GM18526 (cell line): Measurements from ENCODE around the gene SETD1A.

Experiments used
- POLR2A ChIP-seq: IDR thresholded peaks from 3 replicates; pipeline ENCODE4 v1.6.1; 2011; ENCODE audit not compliant: insufficient read length; ENCODE audit errors: extremely low read depth

Gene SETD1A

DNA sequence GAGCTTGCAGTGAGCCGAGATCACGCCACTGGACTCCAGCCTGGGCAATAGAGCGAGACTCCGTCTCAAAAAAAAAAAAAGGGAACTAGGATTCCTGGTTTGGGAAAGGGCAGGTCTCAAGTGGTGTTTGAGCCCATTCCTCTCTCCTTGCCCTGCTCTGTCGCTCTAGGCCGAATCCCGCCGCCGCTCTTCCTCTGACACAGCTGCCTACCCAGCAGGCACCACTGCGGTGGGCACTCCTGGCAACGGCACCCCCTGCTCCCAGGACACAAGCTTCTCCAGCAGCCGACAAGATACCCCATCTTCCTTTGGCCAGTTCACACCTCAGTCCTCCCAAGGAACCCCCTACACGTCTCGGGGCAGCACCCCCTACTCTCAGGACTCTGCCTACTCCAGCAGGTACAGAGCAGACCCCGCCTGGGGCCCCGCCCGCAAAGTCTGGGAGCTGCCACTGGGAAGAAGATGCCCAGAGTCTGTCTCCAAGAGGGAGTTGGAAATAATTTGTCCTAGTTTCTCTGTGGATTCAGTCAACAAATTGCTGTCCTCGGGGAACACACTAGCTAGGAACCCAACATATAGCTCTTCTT is 6.5 kb downstream of the SETD1A start:
- TF ChIP-seq POLR2A = no peak

DNA sequence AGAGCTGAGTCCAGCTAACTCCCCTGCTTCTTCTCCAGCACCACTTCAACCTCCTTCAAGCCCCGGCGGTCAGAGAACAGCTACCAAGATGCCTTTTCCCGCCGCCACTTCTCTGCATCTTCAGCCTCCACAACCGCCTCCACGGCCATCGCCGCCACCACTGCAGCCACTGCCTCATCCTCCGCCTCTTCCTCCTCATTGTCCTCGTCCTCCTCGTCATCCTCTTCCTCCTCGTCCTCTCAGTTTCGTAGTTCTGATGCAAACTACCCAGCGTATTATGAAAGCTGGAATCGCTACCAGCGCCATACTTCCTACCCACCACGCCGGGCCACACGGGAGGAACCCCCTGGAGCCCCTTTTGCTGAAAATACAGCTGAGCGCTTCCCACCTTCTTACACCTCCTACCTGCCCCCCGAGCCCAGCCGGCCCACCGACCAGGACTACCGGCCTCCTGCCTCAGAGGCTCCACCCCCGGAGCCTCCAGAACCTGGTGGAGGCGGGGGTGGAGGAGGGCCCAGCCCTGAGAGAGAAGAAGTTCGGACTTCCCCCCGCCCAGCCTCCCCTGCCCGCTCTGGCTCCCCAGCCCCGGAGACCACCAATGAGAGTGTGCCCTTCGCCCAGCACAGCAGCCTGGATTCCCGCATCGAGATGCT is 7.1 kb downstream of the SETD1A start:
- no peak for TF ChIP-seq POLR2A

- no peak for TF ChIP-seq POLR2A
Observed at GRCh38 chr16:30965436-30965835, 7.9 kb downstream of the SETD1A start.

DNA sequence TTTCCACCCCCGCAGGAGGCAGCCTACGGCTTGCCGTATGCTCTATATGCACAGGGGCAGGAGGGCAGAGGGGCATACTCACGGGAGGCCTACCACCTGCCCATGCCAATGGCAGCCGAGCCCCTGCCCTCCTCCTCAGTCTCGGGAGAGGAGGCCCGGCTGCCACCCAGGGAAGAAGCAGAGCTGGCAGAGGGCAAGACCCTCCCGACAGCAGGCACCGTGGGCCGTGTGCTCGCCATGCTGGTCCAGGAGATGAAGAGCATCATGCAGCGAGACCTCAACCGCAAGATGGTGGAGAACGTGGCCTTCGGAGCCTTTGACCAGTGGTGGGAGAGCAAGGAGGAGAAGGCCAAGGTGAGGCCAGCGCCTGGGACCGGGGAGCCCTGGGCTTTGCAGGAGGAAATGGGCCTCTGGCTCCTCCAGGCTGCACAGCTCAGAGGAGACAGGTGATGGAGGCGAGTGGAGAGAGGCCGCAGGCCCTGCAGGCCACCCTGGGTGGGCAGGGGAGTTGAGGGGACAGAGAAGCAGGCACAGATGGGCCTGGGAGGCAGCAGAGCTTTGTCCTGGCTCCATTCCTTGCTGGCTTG is 8.6 kb downstream of the SETD1A start:
- TF ChIP-seq POLR2A = no peak

DNA sequence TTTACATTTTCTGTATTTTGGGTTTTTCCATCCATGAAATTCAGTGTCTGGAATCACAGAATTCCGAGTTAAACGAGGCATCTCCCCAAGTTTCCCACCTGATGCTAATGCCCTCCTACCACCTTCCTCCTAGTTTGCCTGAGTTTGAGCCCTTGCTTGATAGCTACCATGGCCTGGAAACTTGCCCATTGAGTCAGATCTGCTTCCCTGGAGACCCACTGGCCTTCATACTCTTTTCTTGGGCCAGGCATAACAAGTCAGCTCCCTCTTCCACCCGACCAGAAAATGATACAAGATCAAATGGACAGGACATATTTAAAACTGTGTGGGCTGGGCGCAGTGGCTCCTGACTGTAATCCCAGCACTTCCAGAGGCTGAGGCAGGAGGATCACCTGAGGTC is 10.2 kb downstream of the SETD1A start:
- TF ChIP-seq POLR2A = no peak

- TF ChIP-seq POLR2A = no peak
Observed at GRCh38 chr16:30969246-30969842, 11.8 kb downstream of the SETD1A start.

DNA sequence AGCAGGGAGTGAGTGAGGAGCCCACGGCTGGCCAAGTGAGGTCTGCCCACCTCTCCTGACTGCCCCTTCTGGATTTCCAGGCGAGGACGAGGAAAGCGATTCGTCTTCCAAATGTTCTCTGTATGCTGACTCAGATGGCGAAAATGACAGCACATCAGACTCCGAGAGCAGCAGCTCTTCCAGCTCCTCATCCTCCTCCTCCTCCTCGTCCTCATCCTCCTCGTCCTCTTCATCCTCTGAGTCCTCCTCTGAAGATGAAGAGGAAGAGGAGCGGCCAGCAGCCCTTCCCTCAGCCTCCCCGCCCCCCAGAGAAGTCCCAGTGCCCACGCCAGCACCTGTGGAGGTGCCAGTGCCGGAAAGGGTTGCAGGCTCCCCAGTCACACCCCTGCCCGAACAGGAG is 13.7 kb downstream of the SETD1A start:
- no peak for TF ChIP-seq POLR2A

DNA sequence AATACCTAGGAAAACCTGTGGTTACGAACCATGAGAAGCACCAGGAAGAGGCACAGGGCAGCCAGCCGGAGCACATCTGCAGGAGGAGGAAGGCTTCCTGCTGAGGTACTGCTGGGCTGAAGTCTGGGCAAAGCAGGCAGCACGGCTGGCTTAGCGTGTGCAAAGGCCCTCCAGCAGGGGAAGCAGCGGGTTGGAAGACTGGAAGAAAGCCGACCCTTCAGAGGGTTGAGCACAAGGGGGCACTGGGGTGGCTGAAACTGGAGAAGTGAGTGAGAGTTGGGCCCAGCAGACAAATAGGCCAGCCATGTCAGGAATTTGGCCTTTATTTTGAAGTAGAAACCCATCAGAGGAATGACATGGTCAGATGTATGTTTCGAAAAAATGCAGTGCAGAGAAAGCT is 15.3 kb downstream of the SETD1A start:
- TF ChIP-seq POLR2A = no peak

DNA sequence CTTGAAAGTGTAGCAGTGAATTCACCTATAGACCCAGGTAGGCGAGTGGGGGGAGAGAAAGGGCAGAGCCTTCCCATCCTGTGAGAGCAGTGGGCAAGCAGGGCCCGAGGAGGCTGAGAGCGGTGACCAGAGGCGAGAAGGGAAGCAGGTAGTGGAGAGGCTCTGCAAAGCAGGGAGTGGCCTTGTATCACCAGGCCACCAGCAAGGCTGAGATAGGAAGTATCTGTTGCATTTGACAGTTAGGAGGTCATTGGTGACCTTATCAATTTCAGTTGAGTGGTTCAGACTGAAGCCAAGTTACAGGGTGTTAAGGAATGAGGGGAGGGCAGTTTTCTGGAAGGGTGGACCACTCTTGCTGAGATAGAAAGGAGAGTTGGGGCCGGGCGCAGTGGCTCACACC is 16.8 kb downstream of the SETD1A start:
- no peak for TF ChIP-seq POLR2A

DNA sequence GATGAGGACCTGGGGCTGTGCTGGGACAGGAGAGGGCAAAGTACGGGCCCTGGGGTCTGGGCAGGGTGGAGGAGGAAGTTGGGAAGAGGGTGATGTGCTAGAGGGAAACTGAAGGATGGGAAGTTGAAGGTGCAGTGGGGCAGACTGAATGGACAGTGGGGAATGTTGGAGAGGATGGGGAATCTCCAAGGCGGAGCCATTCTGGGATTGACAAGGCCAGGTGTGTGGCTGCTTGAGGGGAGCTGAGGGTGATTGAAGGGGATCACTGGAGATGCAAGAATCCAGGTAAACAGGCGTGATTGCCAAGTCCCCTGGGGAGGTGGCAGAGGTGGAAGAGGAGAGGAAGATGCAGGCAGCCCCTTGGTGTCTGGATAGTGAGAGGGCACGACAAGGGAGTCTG is 18.9 kb downstream of the SETD1A start:
- no peak for TF ChIP-seq POLR2A

DNA sequence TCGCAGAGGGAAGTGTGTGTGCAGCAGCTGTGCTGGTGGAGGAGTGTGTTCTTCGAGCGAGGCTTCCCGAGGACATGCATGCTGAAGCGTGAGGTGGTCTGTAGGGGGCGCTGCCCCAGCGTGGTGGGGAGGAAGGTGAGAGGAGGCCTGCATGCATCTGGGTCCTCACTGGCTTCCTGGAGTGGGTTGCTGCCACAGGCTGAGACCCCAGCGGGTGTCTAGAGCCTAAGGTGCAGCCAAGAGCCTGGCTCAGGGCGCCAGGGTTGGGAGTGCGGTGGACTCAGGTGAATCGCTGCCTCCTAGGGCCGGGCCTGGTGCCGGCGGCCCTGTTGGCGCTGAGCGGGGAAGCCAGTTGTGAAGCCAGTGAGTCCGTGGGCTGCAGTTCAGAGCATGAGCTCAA is 19.9 kb downstream of the SETD1A start:
- TF ChIP-seq POLR2A = no peak

GRCh38 chr16:30979170-30980022 is 21.8 kb downstream of the SETD1A start:
- TF ChIP-seq POLR2A = no peak

DNA sequence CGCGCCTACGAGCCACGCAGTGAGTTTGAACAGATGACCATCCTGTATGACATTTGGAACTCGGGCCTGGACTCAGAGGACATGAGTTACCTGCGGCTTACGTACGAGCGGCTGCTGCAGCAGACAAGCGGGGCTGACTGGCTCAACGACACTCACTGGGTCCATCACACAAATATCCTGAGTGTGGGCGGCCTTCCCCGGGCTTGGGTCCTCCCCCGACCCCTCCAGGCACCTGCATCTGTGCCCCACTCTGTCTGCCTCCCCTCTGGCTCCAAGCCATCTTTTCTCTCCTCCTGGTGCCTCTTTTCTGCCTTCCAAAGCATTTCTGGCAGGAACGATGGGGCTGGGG is 22.4 kb downstream of the SETD1A start:
- no peak for TF ChIP-seq POLR2A

- TF ChIP-seq POLR2A = no peak
Observed at GRCh38 chr16:30980434-30980833, 22.9 kb downstream of the SETD1A start.

GRCh38 chr16:30980959-30981358 is 23.4 kb downstream of the SETD1A start:
- TF ChIP-seq POLR2A = no peak
